ENCODE data around the gene NLRC5.

GRCh38 chr16:57053206-57053605 is 63.8 kb downstream of the NLRC5 start:
- TF ChIP-seq CTCF (conservative IDR thresholded peaks at IDR 0.05) (no peak), EZH2 (IDR thresholded peaks at IDR 0.05; ENCODE audit: low read depth) (no peak)

Data from PC-9 (cell line).